COLO668 (cell line): ENCODE measurements around the gene ABRACL.

Source experiments
- DNase-seq: peaks from one replicate; lab custom pipeline; 2025; ENCODE audit not compliant: unreplicated experiment; lab: John Stamatoyannopoulos, UW

Gene ABRACL

GRCh38 chr6:139051396-139052060, 23.0 kb downstream of the ABRACL start:
- no peak for DNase-seq

- DNase-seq, result no peak
These were observed 24.8 kb downstream of the ABRACL start for GRCh38 chr6:139053382-139053781.

GRCh38 chr6:139054001-139054400, 25.5 kb downstream of the ABRACL start:
- DNase-seq, result no peak

- DNase-seq, result no peak
These were observed 27.2 kb downstream of the ABRACL start for GRCh38 chr6:139055709-139056108.

- no peak for DNase-seq
These were observed 29.5 kb downstream of the ABRACL start for GRCh38 chr6:139058029-139058428.

- no peak for DNase-seq
These were observed 31.8 kb downstream of the ABRACL start for GRCh38 chr6:139060332-139060731.

GRCh38 chr6:139062932-139063646, 34.5 kb downstream of the ABRACL start:
- no peak for DNase-seq

GRCh38 chr6:139064981-139065665, 36.6 kb downstream of the ABRACL start:
- no peak for DNase-seq

GRCh38 chr6:139066080-139066479, 37.5 kb downstream of the ABRACL start:
- DNase-seq, result no peak

GRCh38 chr6:139068846-139069245, 40.3 kb downstream of the ABRACL start:
- no peak for DNase-seq

- DNase-seq, result no peak
These were observed 44.6 kb downstream of the ABRACL start for GRCh38 chr6:139073118-139073517.

- DNase-seq, result no peak
These were observed 50.5 kb downstream of the ABRACL start for GRCh38 chr6:139079018-139079417.

- DNase-seq, result no peak
These were observed 51.8 kb downstream of the ABRACL start for GRCh38 chr6:139080255-139080920.

GRCh38 chr6:139081471-139081870, 52.9 kb downstream of the ABRACL start:
- no peak for DNase-seq

GRCh38 chr6:139082370-139082769, 53.8 kb downstream of the ABRACL start:
- DNase-seq, result no peak

- DNase-seq, result no peak
These were observed 63.3 kb downstream of the ABRACL start for GRCh38 chr6:139091826-139092225.
